ENCODE measurements around the gene PROC. TPM values are rescaled to one million over a fixed set of nuclear protein-coding genes. Genes with fewer than 3 reads are reported as not detected.

Gene PROC
- total RNA-seq, 4 donors from 2014 or later, result not detected

- no peak overlapping the region for H3K27ac ChIP-seq
- DNase-seq (ENCODE audit: low spot score in 2 of 2), result no peak
- WGBS, 2 donors, result 87% methylated on average over 4 of the region's 4 CpGs
- no peak overlapping the region for H3K4me3 ChIP-seq
- no peaks in the 10 kb centered on the region for H3K36me3 ChIP-seq
- H3K27me3 ChIP-seq, result peaks cover 0 to 57% of the 10 kb centered on the region in 2 donors
- TF ChIP-seq POLR2A (IDR thresholded peaks at IDR 0.05) (no peak), CTCF (IDR thresholded peaks at IDR 0.05) (no peak), EP300 (IDR thresholded peaks at IDR 0.05) (no peak)
- no peaks in the 10 kb centered on the region for H3K9me3 ChIP-seq
- H3K4me1 ChIP-seq, result peaks cover 0 to 34% (median 21%) of the 10 kb centered on the region in 4 donors
Observed at GRCh38 chr2:127419112-127419430, 844 bp downstream of the PROC start.

GRCh38 chr2:127419448-127420038 is 1.3 kb downstream of the PROC start:
- TF ChIP-seq CTCF (IDR thresholded peaks at IDR 0.05), result no peak
- no peak for TF ChIP-seq EP300 (IDR thresholded peaks at IDR 0.05)
- TF ChIP-seq POLR2A (IDR thresholded peaks at IDR 0.05), result no peak
- H3K36me3 ChIP-seq, result no peaks in the 10 kb centered on the region
- DNase-seq (ENCODE audit: low spot score in 2 of 2), result no peak
- H3K9me3 ChIP-seq, result no peaks in the 10 kb centered on the region
- WGBS, 2 donors, result 71 to 80% methylated on average over 13 to 14 of the region's 15 CpGs
- peaks cover 0 to 34% (median 21%) of the 10 kb centered on the region in 4 donors for H3K4me1 ChIP-seq
- H3K27ac ChIP-seq, result no peak overlapping the region
- no peak overlapping the region for H3K4me3 ChIP-seq
- H3K27me3 ChIP-seq, result peaks cover 0 to 62% of the 10 kb centered on the region in 2 donors

GRCh38 chr2:127420039-127420864 is 2.0 kb downstream of the PROC start:
- Histone ChIP-seq H3K4me3 (no peak overlapping the region), H3K27ac (no peak overlapping the region), H3K9me3 (no peaks in the 10 kb centered on the region), H3K27me3 (peaks cover 0 to 68% of the 10 kb centered on the region in 2 donors), H3K36me3 (no peaks in the 10 kb centered on the region), H3K4me1 (peaks cover 0 to 30% (median 21%) of the 10 kb centered on the region in 4 donors)
- TF ChIP-seq EP300 (IDR thresholded peaks at IDR 0.05), result no peak
- TF ChIP-seq CTCF (IDR thresholded peaks at IDR 0.05), result no peak
- no peak for TF ChIP-seq POLR2A (IDR thresholded peaks at IDR 0.05)
- WGBS, 2 donors, result 60 to 69% methylated on average over 8 of the region's 8 CpGs
- no peak for DNase-seq (ENCODE audit: low spot score in 2 of 2)

GRCh38 chr2:127421116-127421800 is 3.0 kb downstream of the PROC start:
- Histone ChIP-seq H3K27ac (no peak overlapping the region), H3K4me1 (peaks cover 0 to 21% (median 13%) of the 10 kb centered on the region in 4 donors), H3K4me3 (no peak overlapping the region), H3K9me3 (no peaks in the 10 kb centered on the region), H3K36me3 (no peaks in the 10 kb centered on the region), H3K27me3 (peaks cover 0 to 71% of the 10 kb centered on the region in 2 donors)
- no peak for TF ChIP-seq POLR2A (IDR thresholded peaks at IDR 0.05)
- no peak for TF ChIP-seq CTCF (IDR thresholded peaks at IDR 0.05)
- TF ChIP-seq EP300 (IDR thresholded peaks at IDR 0.05), result no peak
- WGBS, 2 donors, result 81 to 83% methylated on average over 12 to 13 of the region's 15 CpGs
- no peak for DNase-seq (ENCODE audit: low spot score in 2 of 2)

Data from tibial nerve (tissue), 4 donors.